Gastroesophageal sphincter (tissue), 4 donors: ENCODE results near the gene RTKN. TPM values are rescaled to one million over a fixed set of nuclear protein-coding genes. Genes with fewer than 3 reads are reported as not detected.
A peak's percentile ranks its signal among the peaks of the same experiment; 100 is the strongest.
"Not testable (repeated sequence)": the region's sequence is repeated elsewhere in the genome, so short reads cannot be mapped to it uniquely, and the experiment has no call there.

Experiments used
- ATAC-seq: fragments of 150-250 bp; one replicate; pipeline ENCODE4 v1.9.1; 2016; ENCODE audit warnings: mild to moderate bottlenecking, moderate library complexity
- H3K27ac ChIP-seq, 4 donors: fragments of 200-600 bp; sonication (generic) in 3 of 4; 1 replicate in 3 of 4; 2 replicates in 1 of 4; pipeline ENCODE4 v1.5.1; 2016 to 2019
- H3K27me3 ChIP-seq: fragments of 200-600 bp; sonication (generic); one replicate; pipeline ENCODE4 v1.5.1; 2019
- H3K36me3 ChIP-seq, 2 donors: fragments of 200-600 bp; sonication (generic); one replicate each; pipeline ENCODE4 v1.5.1; 2019; ENCODE audit warnings: control low read depth in 1 of 2
- H3K4me1 ChIP-seq, 3 donors: fragments of 200-600 bp; sonication (generic); 1 replicate in 2 of 3; 2 replicates in 1 of 3; pipeline ENCODE4 v1.5.1; 2016 to 2019; ENCODE audit warnings: control low read depth in 2 of 3
- H3K4me3 ChIP-seq, 2 donors: fragments of 200-600 bp; sonication (generic); one replicate each; pipeline ENCODE4 v1.5.1; 2019; ENCODE audit warnings: mild to moderate bottlenecking in 1 of 2, moderate library complexity in 1 of 2
- H3K9me3 ChIP-seq, 3 donors: fragments of 200-600 bp; sonication (generic); one replicate each; pipeline ENCODE4 v1.5.1; 2017 to 2019; ENCODE audit warnings: control low read depth in 2 of 3
- CTCF ChIP-seq, 4 experiments: fragments of 200-600 bp in 2 of 4; fragments of 450-650 bp in 2 of 4; sonication (generic) in 1 of 4; IDR thresholded peaks; one replicate each; pipeline ENCODE4 v1.5.1; 2017 to 2019; ENCODE audit warnings: antibody characterized with exemption in 4 of 4, mild to moderate bottlenecking in 2 of 4, moderate library complexity in 2 of 4
- EP300 ChIP-seq: sonication (generic); formaldehyde crosslinking; IDR thresholded peaks from one replicate; pipeline ENCODE4 v1.6.1; 2017; ENCODE audit warnings: antibody characterized with exemption, mild to moderate bottlenecking
- POLR2A ChIP-seq, 2 donors: fragments of 450-650 bp; IDR thresholded peaks; one replicate each; pipeline ENCODE4 v1.6.1; 2017; ENCODE audit warnings: antibody characterized with exemption in 2 of 2, mild to moderate bottlenecking in 2 of 2, moderate library complexity in 1 of 2
- POLR2AphosphoS5 ChIP-seq: sonication (generic); formaldehyde crosslinking; IDR thresholded peaks from one replicate; pipeline ENCODE4 v1.6.1; 2017; ENCODE audit warnings: antibody characterized with exemption
- WGBS, 2 donors: methylation state at CpG; one replicate each; pipeline ENCODE4 v1.1.5; 2018; ENCODE audit warnings: low coverage in 1 of 2; 5-methylcytosine and 5-hydroxymethylcytosine counted together
- total RNA-seq, 4 donors: library from RNA; depleted of rRNA; stranded (reverse); fragments of >200 nt; gene quantifications; one replicate each; pipeline ENCODE4 v1.1.0, GENCODE V29; 2016

Gene RTKN
- total RNA-seq, 4 donors from 2014 or later: 10.9 to 17.3 (median 14.0) TPM

GRCh38 chr2:74459503-74460118 lies 17.9 kb upstream of the RTKN start:
- 82 to 100% methylated on average over 1 to 10 of the region's 13 CpGs for WGBS, 2 donors
- TF ChIP-seq POLR2AphosphoS5: peak; percentile 2
- Histone ChIP-seq H3K4me1 (peaks cover 5 to 50% (median 35%) of the 10 kb centered on the region in 3 donors), H3K36me3 (peaks cover 0 to 25% of the 10 kb centered on the region in 2 donors)
- not testable (repeated sequence) for H3K27ac ChIP-seq, H3K9me3 ChIP-seq, H3K4me3 ChIP-seq, H3K27me3 ChIP-seq, ATAC-seq

GRCh38 chr2:74458938-74459363 lies 17.2 kb upstream of the RTKN start:
- no peak for ATAC-seq
- no peaks in the 10 kb centered on the region for H3K27me3 ChIP-seq
- no peaks in the 10 kb centered on the region for H3K9me3 ChIP-seq
- H3K4me3 ChIP-seq: peak overlapping the region; percentile 67 to 79
- peaks cover 2 to 48% (median 31%) of the 10 kb centered on the region in 3 donors for H3K4me1 ChIP-seq
- 0 to 6% methylated on average over 4 to 10 of the region's 10 CpGs for WGBS, 2 donors
- H3K36me3 ChIP-seq: peaks cover 0 to 25% of the 10 kb centered on the region in 2 donors
- no peak for TF ChIP-seq EP300
- TF ChIP-seq CTCF (IDR thresholded peaks at IDR 0.05): no peak
- peak overlapping the region in 3 of 4 donors; percentile 84 to 91 (median 87) for H3K27ac ChIP-seq

GRCh38 chr2:74458132-74458937 lies 16.6 kb upstream of the RTKN start, which contains the start of gene WBP1:
Gene WBP1, plus strand, starts transcription at chr2:74458438. Its CDS starts 165 bp downstream, at chr2:74458603.
- Histone ChIP-seq H3K36me3 (peaks cover 0 to 25% of the 10 kb centered on the region in 2 donors), H3K4me1 (peaks cover 2 to 44% (median 29%) of the 10 kb centered on the region in 3 donors), H3K27ac (peak within 1 kb of the TSS; percentile 80 to 98 (median 94)), H3K9me3 (no peaks in the 10 kb centered on the region), H3K4me3 (peak within 1 kb of the TSS; percentile 67 to 79), H3K27me3 (no peaks in the 10 kb centered on the region)
- 0% methylated on average over 2 to 6 of the region's 38 CpGs for WGBS, 2 donors
- ATAC-seq: peak; percentile 96
- TF ChIP-seq POLR2A (IDR thresholded peaks at IDR 0.05) (peak; percentile 33 to 52), EP300 (no peak), POLR2AphosphoS5 (peak; percentile 48)

- ATAC-seq: peak; percentile 8
- Histone ChIP-seq H3K27ac (peak overlapping the region; percentile 80 to 98 (median 94)), H3K4me3 (peak overlapping the region; percentile 58 to 79), H3K36me3 (peaks cover 0 to 18% of the 10 kb centered on the region in 2 donors), H3K9me3 (no peaks in the 10 kb centered on the region), H3K4me1 (peaks cover 2 to 44% (median 29%) of the 10 kb centered on the region in 3 donors), H3K27me3 (no peaks in the 10 kb centered on the region)
- no peak for TF ChIP-seq CTCF (IDR thresholded peaks at IDR 0.05)
- TF ChIP-seq EP300: no peak
- peak; percentile 28 to 29 for TF ChIP-seq POLR2A (IDR thresholded peaks at IDR 0.05)
- 0% methylated on average over 4 of the region's 46 CpGs; no CpG with 5 or more reads in 1 of the 2 donors for WGBS, 2 donors
Measured at GRCh38 chr2:74457549-74458131, 15.9 kb upstream of the RTKN start.

GRCh38 chr2:74457129-74457548 lies 15.4 kb upstream of the RTKN start:
- H3K4me3 ChIP-seq: peak overlapping the region; percentile 58 to 79
- H3K36me3 ChIP-seq: peaks cover 0 to 13% of the 10 kb centered on the region in 2 donors
- no peaks in the 10 kb centered on the region for H3K27me3 ChIP-seq
- WGBS, 2 donors: 0 to 6% methylated on average over 3 to 7 of the region's 27 CpGs
- H3K9me3 ChIP-seq: no peaks in the 10 kb centered on the region
- H3K27ac ChIP-seq: peak overlapping the region; percentile 80 to 98 (median 94)
- H3K4me1 ChIP-seq: peaks cover 2 to 44% (median 29%) of the 10 kb centered on the region in 3 donors
- ATAC-seq: no peak
- TF ChIP-seq POLR2AphosphoS5: no peak
- no peak for TF ChIP-seq EP300
- no peak for TF ChIP-seq POLR2A (IDR thresholded peaks at IDR 0.05)
- no peak for TF ChIP-seq CTCF (IDR thresholded peaks at IDR 0.05)
